ENCODE data around the gene CCDC106.

- TF ChIP-seq EZH2 (IDR thresholded peaks at IDR 0.05; ENCODE audit: borderline replicate concordance, low read length) (no peak), CTCF (conservative IDR thresholded peaks at IDR 0.05 in 1 of 2, IDR thresholded peaks at IDR 0.05 in 1 of 2; ENCODE audit: extremely low read depth in 1 of 2, insufficient read depth in 1 of 2, low read depth in 1 of 2, low read length in 2 of 2) (no peak)
Observed at GRCh38 chr19:55661826-55662225, 13.8 kb downstream of the CCDC106 start.

Measured in mammary epithelial cell (primary cell).